ENCODE measurements around the gene IDH3A.

The IDH3A gene

DNA sequence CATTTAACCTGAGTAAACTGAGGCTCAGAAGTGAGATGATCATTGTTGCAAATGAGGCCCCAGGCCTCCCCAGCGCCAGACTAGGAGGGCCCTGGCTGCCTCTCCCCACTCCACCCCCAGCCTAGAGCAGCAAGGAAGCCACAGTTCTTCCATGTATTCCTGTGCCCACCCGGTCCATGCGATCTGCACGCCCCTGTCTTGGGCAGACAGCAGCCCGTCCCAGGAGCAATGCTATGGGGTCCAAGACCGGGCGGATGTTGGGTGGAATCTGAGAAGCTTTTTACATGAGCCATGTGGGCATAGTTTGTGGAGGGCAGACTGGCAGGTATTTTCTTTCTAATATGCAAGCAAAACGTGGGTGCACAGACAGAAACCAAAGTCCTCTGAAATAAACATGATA, 41.7 kb upstream of the IDH3A start:
- Histone ChIP-seq H3K36me3 (ENCODE audit: control insufficient read depth in 1 of 2, insufficient read depth in 2 of 2, low read length in 2 of 2) (no peaks in the 10 kb centered on the region), H3K27ac (ENCODE audit: low read depth, low read length) (no peak overlapping the region), H3K27me3 (ENCODE audit: control insufficient read depth in 1 of 2, insufficient read depth in 2 of 2, low read length in 2 of 2) (no peaks in the 10 kb centered on the region), H3K4me3 (ENCODE audit: low read depth in 1 of 2, low read length in 2 of 2) (no peak overlapping the region), H3K9me3 (ENCODE audit: control insufficient read depth in 1 of 2, low read length in 2 of 2) (no peaks in the 10 kb centered on the region), H3K4me1 (ENCODE audit: control insufficient read depth in 1 of 2, insufficient read depth in 2 of 2, low read length in 2 of 2) (peaks cover 21 to 31% of the 10 kb centered on the region in 2 donors), H3K9ac (ENCODE audit: low read depth in 1 of 2, low read length in 2 of 2) (no peak overlapping the region)

DNA sequence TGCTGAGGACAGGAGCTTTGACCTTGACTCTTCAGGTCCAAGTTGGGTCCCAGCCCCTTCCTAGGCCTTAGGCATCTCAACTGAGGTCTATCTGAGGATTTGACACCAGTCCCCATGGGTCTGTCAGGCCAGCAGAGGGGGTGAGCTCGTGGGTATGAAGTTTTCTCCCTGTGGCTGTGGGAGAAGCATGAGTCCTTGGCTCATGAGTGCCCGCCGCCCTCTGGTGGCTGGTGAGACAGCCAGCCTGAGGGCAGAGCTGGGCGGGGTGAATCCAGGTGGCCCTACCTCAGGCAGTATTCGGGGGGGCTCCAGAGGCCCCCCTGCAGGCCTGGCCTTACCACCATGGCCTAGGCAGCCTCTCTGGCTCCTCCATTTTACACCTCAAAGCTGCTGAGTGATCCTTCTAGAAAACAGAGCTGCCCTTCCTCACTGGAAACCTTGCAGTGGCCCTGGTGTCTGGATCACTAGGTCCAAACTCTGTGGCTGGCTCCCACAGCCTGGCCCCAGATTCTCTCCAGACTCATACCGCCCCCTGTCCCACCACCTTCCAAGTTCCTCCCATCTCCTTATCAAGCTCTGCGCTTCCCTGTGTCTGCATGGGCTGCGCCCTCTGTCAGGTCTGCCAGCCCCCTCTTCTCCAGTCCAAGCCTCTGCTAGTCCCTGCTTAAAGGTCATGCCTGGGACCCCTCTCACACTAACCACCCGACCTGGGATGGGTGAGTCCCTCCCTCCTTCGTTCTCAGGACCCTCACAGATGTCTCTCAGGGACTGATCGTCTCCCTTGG, 40.7 kb upstream of the IDH3A start:
- Histone ChIP-seq H3K9me3 (ENCODE audit: control insufficient read depth in 1 of 2, low read length in 2 of 2) (no peaks in the 10 kb centered on the region), H3K27ac (ENCODE audit: low read depth, low read length) (no peak overlapping the region), H3K27me3 (ENCODE audit: control insufficient read depth in 1 of 2, insufficient read depth in 2 of 2, low read length in 2 of 2) (no peaks in the 10 kb centered on the region), H3K9ac (ENCODE audit: low read depth in 1 of 2, low read length in 2 of 2) (no peak overlapping the region), H3K4me3 (ENCODE audit: low read depth in 1 of 2, low read length in 2 of 2) (no peak overlapping the region), H3K36me3 (ENCODE audit: control insufficient read depth in 1 of 2, insufficient read depth in 2 of 2, low read length in 2 of 2) (no peaks in the 10 kb centered on the region), H3K4me1 (ENCODE audit: control insufficient read depth in 1 of 2, insufficient read depth in 2 of 2, low read length in 2 of 2) (peaks cover 17 to 21% of the 10 kb centered on the region in 2 donors)

DNA sequence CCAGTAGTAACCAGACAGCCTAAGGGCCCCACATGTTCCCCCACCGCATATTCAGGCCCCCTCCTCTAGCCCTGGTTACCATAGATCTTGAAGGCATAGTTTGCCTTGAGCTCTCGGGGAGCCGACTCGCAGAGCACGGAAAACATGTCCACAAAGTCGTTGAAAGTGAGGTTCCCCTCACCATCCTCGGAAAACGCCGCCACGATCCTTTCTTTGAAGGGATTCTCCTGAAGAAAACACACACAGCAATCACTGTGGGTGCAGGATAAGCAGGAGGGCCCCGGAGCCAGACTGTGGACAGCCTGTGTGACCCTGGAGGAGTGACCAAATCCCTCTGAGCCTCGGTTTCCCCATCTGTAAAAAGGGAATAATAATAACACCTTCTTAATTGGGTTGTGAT, 40.0 kb upstream of the IDH3A start:
- Histone ChIP-seq H3K4me1 (ENCODE audit: control insufficient read depth in 1 of 2, insufficient read depth in 2 of 2, low read length in 2 of 2) (peaks cover 11 to 15% of the 10 kb centered on the region in 2 donors), H3K9me3 (ENCODE audit: control insufficient read depth in 1 of 2, low read length in 2 of 2) (no peaks in the 10 kb centered on the region), H3K36me3 (ENCODE audit: control insufficient read depth in 1 of 2, insufficient read depth in 2 of 2, low read length in 2 of 2) (no peaks in the 10 kb centered on the region), H3K9ac (ENCODE audit: low read depth in 1 of 2, low read length in 2 of 2) (no peak overlapping the region), H3K27ac (ENCODE audit: low read depth, low read length) (no peak overlapping the region), H3K4me3 (ENCODE audit: low read depth in 1 of 2, low read length in 2 of 2) (no peak overlapping the region), H3K27me3 (ENCODE audit: control insufficient read depth in 1 of 2, insufficient read depth in 2 of 2, low read length in 2 of 2) (no peaks in the 10 kb centered on the region)

DNA sequence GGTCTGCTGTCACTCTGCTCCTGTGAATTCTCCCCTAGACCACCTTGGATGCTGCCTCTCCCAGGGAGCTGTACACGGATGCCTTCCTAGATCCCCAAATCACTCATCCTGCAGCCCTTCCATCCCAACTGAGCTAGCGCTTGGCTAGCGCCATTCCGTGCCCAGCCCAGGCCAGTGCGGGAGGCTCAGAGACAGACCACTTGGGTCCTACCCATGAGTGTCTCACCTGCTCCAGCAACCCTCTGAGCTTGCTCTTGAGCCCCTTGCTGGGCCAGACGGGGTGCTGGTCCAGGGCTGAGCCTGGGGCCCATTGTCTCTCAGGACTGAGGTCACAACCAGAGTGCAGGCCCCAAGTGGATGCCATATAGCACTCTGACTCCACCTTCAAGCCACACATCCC, 39.1 kb upstream of the IDH3A start:
- no peak overlapping the region for H3K27ac ChIP-seq (ENCODE audit: low read depth, low read length)
- no peaks in the 10 kb centered on the region for H3K36me3 ChIP-seq (ENCODE audit: control insufficient read depth in 1 of 2, insufficient read depth in 2 of 2, low read length in 2 of 2)
- H3K27me3 ChIP-seq (ENCODE audit: control insufficient read depth in 1 of 2, insufficient read depth in 2 of 2, low read length in 2 of 2) = no peaks in the 10 kb centered on the region
- no peaks in the 10 kb centered on the region for H3K9me3 ChIP-seq (ENCODE audit: control insufficient read depth in 1 of 2, low read length in 2 of 2)
- H3K4me3 ChIP-seq (ENCODE audit: low read depth in 1 of 2, low read length in 2 of 2) = no peak overlapping the region
- no peak overlapping the region for H3K9ac ChIP-seq (ENCODE audit: low read depth in 1 of 2, low read length in 2 of 2)
- peaks cover 10% of the 10 kb centered on the region in 2 donors for H3K4me1 ChIP-seq (ENCODE audit: control insufficient read depth in 1 of 2, insufficient read depth in 2 of 2, low read length in 2 of 2)

DNA sequence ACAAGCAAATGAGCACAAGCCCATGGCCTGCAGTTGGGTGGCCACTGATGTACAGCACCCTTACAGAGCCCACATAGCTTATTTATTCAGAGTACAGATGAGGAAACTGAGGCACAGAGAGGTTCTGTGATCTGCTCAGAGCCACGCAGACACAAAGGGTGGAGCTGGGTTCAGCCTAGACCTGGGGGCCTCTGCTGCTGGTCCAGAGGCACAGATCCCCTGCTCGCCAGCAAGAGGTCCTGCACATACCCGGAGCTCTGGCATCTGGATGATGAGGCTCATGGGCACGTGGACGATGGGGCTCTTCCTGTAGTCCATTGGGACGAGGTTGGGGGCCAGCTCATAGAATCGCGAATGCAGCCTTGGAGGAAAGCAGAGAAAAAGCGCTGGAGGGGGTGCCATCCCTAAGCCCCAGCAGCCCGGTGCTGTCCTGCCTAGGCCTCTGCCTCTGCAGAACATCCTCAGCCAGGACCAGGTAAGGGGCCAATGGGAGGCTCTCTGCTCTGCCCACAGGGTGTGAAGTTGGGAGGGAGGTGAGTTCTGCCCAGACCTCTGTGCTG, 38.2 kb upstream of the IDH3A start:
- Histone ChIP-seq H3K36me3 (ENCODE audit: control insufficient read depth in 1 of 2, insufficient read depth in 2 of 2, low read length in 2 of 2) (no peaks in the 10 kb centered on the region), H3K27ac (ENCODE audit: low read depth, low read length) (no peak overlapping the region), H3K27me3 (ENCODE audit: control insufficient read depth in 1 of 2, insufficient read depth in 2 of 2, low read length in 2 of 2) (no peaks in the 10 kb centered on the region), H3K4me3 (ENCODE audit: low read depth in 1 of 2, low read length in 2 of 2) (no peak overlapping the region), H3K9me3 (ENCODE audit: control insufficient read depth in 1 of 2, low read length in 2 of 2) (no peaks in the 10 kb centered on the region), H3K4me1 (ENCODE audit: control insufficient read depth in 1 of 2, insufficient read depth in 2 of 2, low read length in 2 of 2) (peaks cover under 1 to 3% of the 10 kb centered on the region in 2 donors), H3K9ac (ENCODE audit: low read depth in 1 of 2, low read length in 2 of 2) (no peak overlapping the region)

DNA sequence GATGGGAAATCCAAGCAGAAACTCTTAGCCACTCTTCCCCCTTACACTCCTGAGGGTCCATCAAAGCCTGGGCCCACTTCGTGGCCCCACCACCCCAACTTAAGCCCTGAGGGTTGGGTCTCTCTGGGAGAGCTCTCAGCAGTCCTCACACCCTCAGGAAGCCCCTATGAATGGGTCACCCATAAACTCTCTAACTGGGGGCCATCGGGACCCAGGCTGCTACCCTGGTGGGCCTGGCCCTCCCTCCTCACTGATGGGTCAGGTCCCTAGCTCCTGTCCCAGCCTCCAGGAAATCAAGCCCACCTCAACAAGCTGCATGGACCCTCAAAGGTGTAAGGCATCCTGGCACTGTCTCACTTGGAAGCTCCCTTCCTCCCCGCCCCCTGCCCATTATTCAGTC, 37.4 kb upstream of the IDH3A start:
- Histone ChIP-seq H3K36me3 (ENCODE audit: control insufficient read depth in 1 of 2, insufficient read depth in 2 of 2, low read length in 2 of 2) (no peaks in the 10 kb centered on the region), H3K4me3 (ENCODE audit: low read depth in 1 of 2, low read length in 2 of 2) (no peak overlapping the region), H3K9me3 (ENCODE audit: control insufficient read depth in 1 of 2, low read length in 2 of 2) (no peaks in the 10 kb centered on the region), H3K4me1 (ENCODE audit: control insufficient read depth in 1 of 2, insufficient read depth in 2 of 2, low read length in 2 of 2) (no peaks in the 10 kb centered on the region), H3K27ac (ENCODE audit: low read depth, low read length) (no peak overlapping the region), H3K9ac (ENCODE audit: low read depth in 1 of 2, low read length in 2 of 2) (no peak overlapping the region), H3K27me3 (ENCODE audit: control insufficient read depth in 1 of 2, insufficient read depth in 2 of 2, low read length in 2 of 2) (no peaks in the 10 kb centered on the region)

DNA sequence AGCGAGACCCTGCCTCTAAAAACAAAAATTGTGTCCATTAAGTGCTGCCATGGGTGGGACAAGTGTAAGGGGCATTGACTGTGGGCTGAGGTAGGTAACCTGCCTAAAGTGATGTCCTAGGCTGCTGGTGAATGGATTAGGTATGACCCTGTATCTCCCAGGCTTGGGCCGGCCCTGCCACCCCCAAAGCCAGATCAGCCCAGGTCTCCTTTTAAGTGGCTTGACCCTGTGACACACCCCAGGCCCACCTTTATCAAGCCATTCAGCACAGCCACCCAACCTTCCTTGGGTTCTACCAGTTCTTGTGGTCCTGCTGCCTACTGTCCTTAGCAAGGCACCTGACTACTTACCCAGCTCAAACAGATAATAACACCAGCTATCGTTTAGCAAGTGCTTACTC, 36.6 kb upstream of the IDH3A start:
- Histone ChIP-seq H3K9me3 (ENCODE audit: control insufficient read depth in 1 of 2, low read length in 2 of 2) (no peaks in the 10 kb centered on the region), H3K9ac (ENCODE audit: low read depth in 1 of 2, low read length in 2 of 2) (no peak overlapping the region), H3K27me3 (ENCODE audit: control insufficient read depth in 1 of 2, insufficient read depth in 2 of 2, low read length in 2 of 2) (no peaks in the 10 kb centered on the region), H3K4me3 (ENCODE audit: low read depth in 1 of 2, low read length in 2 of 2) (no peak overlapping the region), H3K27ac (ENCODE audit: low read depth, low read length) (no peak overlapping the region), H3K36me3 (ENCODE audit: control insufficient read depth in 1 of 2, insufficient read depth in 2 of 2, low read length in 2 of 2) (no peaks in the 10 kb centered on the region), H3K4me1 (ENCODE audit: control insufficient read depth in 1 of 2, insufficient read depth in 2 of 2, low read length in 2 of 2) (no peaks in the 10 kb centered on the region)

DNA sequence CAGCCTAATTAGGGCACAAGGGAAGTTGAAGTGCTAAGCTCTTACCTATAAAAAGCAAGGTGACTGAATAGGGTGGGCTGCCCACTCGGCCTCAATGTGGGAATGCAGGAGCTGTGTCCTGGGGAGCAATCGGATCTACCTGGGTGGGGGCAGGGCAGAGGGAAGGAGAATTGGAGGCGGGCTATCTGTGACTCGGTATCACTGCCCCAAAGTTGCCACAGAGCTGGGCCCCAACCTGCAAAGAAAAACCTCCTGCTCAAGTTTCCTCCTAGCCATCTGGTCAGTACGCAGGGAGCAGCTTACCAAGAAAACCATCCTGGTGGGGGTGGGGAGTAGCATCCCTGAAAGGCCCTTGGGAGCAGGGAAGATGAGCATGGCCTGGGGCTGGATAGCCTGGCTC, 28.6 kb upstream of the IDH3A start:
- Histone ChIP-seq H3K9me3 (ENCODE audit: control insufficient read depth in 1 of 2, low read length in 2 of 2) (no peaks in the 10 kb centered on the region), H3K27ac (ENCODE audit: low read depth, low read length) (no peak overlapping the region), H3K4me1 (ENCODE audit: control insufficient read depth in 1 of 2, insufficient read depth in 2 of 2, low read length in 2 of 2) (no peaks in the 10 kb centered on the region), H3K27me3 (ENCODE audit: control insufficient read depth in 1 of 2, insufficient read depth in 2 of 2, low read length in 2 of 2) (no peaks in the 10 kb centered on the region), H3K9ac (ENCODE audit: low read depth in 1 of 2, low read length in 2 of 2) (no peak overlapping the region), H3K36me3 (ENCODE audit: control insufficient read depth in 1 of 2, insufficient read depth in 2 of 2, low read length in 2 of 2) (no peaks in the 10 kb centered on the region), H3K4me3 (ENCODE audit: low read depth in 1 of 2, low read length in 2 of 2) (no peak overlapping the region)

DNA sequence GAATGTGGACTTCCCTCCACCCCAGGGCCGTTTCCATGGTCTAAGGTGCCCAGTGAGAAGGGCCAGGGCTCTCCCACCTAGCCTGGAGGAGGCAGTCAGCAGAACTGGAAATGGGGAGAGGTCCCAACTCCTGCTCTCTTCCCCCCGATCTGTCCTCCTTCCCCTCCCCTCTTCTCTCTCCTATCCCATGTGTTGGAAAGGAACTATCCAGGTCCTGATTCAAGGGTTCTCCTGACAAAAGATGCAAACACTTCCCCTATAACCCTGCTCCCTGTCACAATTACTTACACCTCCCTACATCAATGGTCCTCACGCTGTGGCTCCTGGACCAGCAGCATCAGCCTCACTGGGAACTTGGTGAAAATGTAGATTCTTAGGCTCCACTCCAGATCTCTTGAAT, 23.9 kb upstream of the IDH3A start:
- H3K9ac ChIP-seq (ENCODE audit: low read depth in 1 of 2, low read length in 2 of 2) = no peak overlapping the region
- peaks cover 14 to 25% of the 10 kb centered on the region in 2 donors for H3K4me1 ChIP-seq (ENCODE audit: control insufficient read depth in 1 of 2, insufficient read depth in 2 of 2, low read length in 2 of 2)
- H3K36me3 ChIP-seq (ENCODE audit: control insufficient read depth in 1 of 2, insufficient read depth in 2 of 2, low read length in 2 of 2) = no peaks in the 10 kb centered on the region
- H3K27me3 ChIP-seq (ENCODE audit: control insufficient read depth in 1 of 2, insufficient read depth in 2 of 2, low read length in 2 of 2) = no peaks in the 10 kb centered on the region
- no peaks in the 10 kb centered on the region for H3K9me3 ChIP-seq (ENCODE audit: control insufficient read depth in 1 of 2, low read length in 2 of 2)
- H3K4me3 ChIP-seq (ENCODE audit: low read depth in 1 of 2, low read length in 2 of 2) = no peak overlapping the region
- H3K27ac ChIP-seq (ENCODE audit: low read depth, low read length) = no peak overlapping the region

DNA sequence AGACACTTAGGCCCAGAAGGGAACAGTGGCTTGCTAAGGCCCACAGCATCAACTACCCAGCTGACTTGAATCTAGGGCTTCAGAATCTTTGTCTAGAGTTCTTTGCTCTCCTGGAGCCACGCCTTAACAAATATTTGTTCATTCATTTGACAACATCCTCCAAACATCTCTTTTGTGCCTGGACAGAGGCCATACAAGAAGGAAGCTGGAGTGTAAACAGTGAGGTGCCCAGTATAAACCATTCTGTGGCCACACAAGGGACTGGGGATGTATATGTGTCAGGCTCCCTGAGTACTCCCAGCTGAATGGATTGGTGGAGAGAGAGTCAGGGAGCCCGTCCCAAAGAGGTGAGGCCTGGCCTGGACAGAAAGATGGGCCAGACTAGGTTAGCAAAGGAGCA, 21.3 kb upstream of the IDH3A start:
- Histone ChIP-seq H3K9ac (ENCODE audit: low read depth in 1 of 2, low read length in 2 of 2) (no peak overlapping the region), H3K4me3 (ENCODE audit: low read depth in 1 of 2, low read length in 2 of 2) (no peak overlapping the region), H3K27me3 (ENCODE audit: control insufficient read depth in 1 of 2, insufficient read depth in 2 of 2, low read length in 2 of 2) (no peaks in the 10 kb centered on the region), H3K9me3 (ENCODE audit: control insufficient read depth in 1 of 2, low read length in 2 of 2) (no peaks in the 10 kb centered on the region), H3K27ac (ENCODE audit: low read depth, low read length) (no peak overlapping the region), H3K36me3 (ENCODE audit: control insufficient read depth in 1 of 2, insufficient read depth in 2 of 2, low read length in 2 of 2) (no peaks in the 10 kb centered on the region), H3K4me1 (ENCODE audit: control insufficient read depth in 1 of 2, insufficient read depth in 2 of 2, low read length in 2 of 2) (peaks cover 26 to 38% of the 10 kb centered on the region in 2 donors)

Data from duodenal mucosa (tissue), 2 donors.